WTC11 (cell line): ENCODE measurements around the gene EP300. TPM values are rescaled to one million over a fixed set of nuclear protein-coding genes. Genes with fewer than 3 reads are reported as not detected.

Experiments used
- ATAC-seq: fragments of 200-7000 bp; cut with Tn5 transposase; 2 replicates; pipeline ENCODE4 v1.10.0; 2021; ENCODE audit warnings: mild to moderate bottlenecking, moderate library complexity
- CTCF ChIA-PET: fragments of 300-600 bp; sonication (Branson Sonifier 250); formaldehyde crosslinking; loops from one replicate; lab custom pipeline; 2021; ENCODE audit warnings: antibody characterized with exemption; lab: Charles Lee
- POLR2A ChIA-PET: fragments of 350-600 bp; sonication (Branson Sonifier 250); formaldehyde crosslinking; loops from one replicate; lab custom pipeline; 2021; ENCODE audit warnings: antibody characterized with exemption; lab: Charles Lee
- DNase-seq: peaks from one replicate; pipeline ENCODE4 v3.0.0; 2021; ENCODE audit warnings: low spot score
- H3K27ac Mint-ChIP-seq: 2 replicates; pipeline ENCODE4 v1.8.0; 2021; ENCODE audit warnings: mixed read lengths
- H3K27me3 Mint-ChIP-seq: 2 replicates; pipeline ENCODE4 v1.8.0; 2021; ENCODE audit warnings: low read depth, mild to moderate bottlenecking, moderate library complexity, mixed read lengths
- H3K36me3 Mint-ChIP-seq: 2 replicates; pipeline ENCODE4 v1.8.0; 2021; ENCODE audit warnings: mixed read lengths
- H3K4me1 Mint-ChIP-seq: 2 replicates; pipeline ENCODE4 v1.8.0; 2022; ENCODE audit warnings: mixed read lengths
- H3K4me3 Mint-ChIP-seq: 2 replicates; pipeline ENCODE4 v1.8.0; 2021; ENCODE audit warnings: mild to moderate bottlenecking, moderate library complexity, mixed read lengths
- H3K9me3 Mint-ChIP-seq: 2 replicates; pipeline ENCODE4 v1.8.0; 2021; ENCODE audit warnings: mixed read lengths
- E2F5 ChIP-seq: sonication (generic); formaldehyde crosslinking; IDR thresholded peaks from 2 replicates; pipeline ENCODE4 v1.8.1; 2022; ENCODE audit warnings: mild to moderate bottlenecking, moderate library complexity, missing genetic modification reagents
- NFATC4 ChIP-seq: fragments of 250-450 bp; sonication (Bioruptor Pico); IDR thresholded peaks from 2 replicates; pipeline ENCODE4 v1.9.0; 2021; ENCODE audit warnings: mild to moderate bottlenecking
- NFE2L1 ChIP-seq: sonication (generic); formaldehyde crosslinking; IDR thresholded peaks from 2 replicates; pipeline ENCODE4 v1.8.1; 2023; ENCODE audit warnings: missing genetic modification reagents
- NFYB ChIP-seq: sonication (generic); formaldehyde crosslinking; conservative IDR thresholded peaks from 2 replicates; pipeline ENCODE4 v1.8.0; 2022; ENCODE audit warnings: low read depth, missing genetic modification reagents
- RORB ChIP-seq: fragments of 250-450 bp; sonication (Bioruptor Pico); IDR thresholded peaks from 2 replicates; pipeline ENCODE4 v1.9.0; 2021; ENCODE audit warnings: mild to moderate bottlenecking
- SMAD3 ChIP-seq: sonication (generic); formaldehyde crosslinking; IDR thresholded peaks from 2 replicates; pipeline ENCODE4 v1.8.0; 2022; ENCODE audit warnings: missing genetic modification reagents, mild to moderate bottlenecking, borderline replicate concordance
- TCF7 ChIP-seq: sonication (generic); formaldehyde crosslinking; IDR thresholded peaks from 2 replicates; pipeline ENCODE4 v1.8.0; 2022; ENCODE audit warnings: mild to moderate bottlenecking, low read depth, missing genetic modification reagents, moderate library complexity
- TEAD1 ChIP-seq: sonication (generic); formaldehyde crosslinking; IDR thresholded peaks from 2 replicates; pipeline ENCODE4 v1.8.0; 2022; ENCODE audit warnings: mild to moderate bottlenecking, missing genetic modification reagents
- USF1 ChIP-seq: sonication (generic); formaldehyde crosslinking; IDR thresholded peaks from 2 replicates; pipeline ENCODE4 v1.8.0; 2022; ENCODE audit warnings: mild to moderate bottlenecking, missing genetic modification reagents
- ZBTB43 ChIP-seq: sonication (generic); formaldehyde crosslinking; IDR thresholded peaks from 2 replicates; pipeline ENCODE4 v1.8.1; 2023; ENCODE audit warnings: mild to moderate bottlenecking, missing genetic modification reagents
- ZNF232 ChIP-seq: sonication (generic); formaldehyde crosslinking; IDR thresholded peaks from 2 replicates; pipeline ENCODE4 v1.8.0; 2022; ENCODE audit warnings: mild to moderate bottlenecking, missing genetic modification reagents
- ZNF317 ChIP-seq: sonication (generic); formaldehyde crosslinking; IDR thresholded peaks from 2 replicates; pipeline ENCODE4 v1.8.1; 2023; ENCODE audit warnings: low read depth, mild to moderate bottlenecking, moderate library complexity, missing genetic modification reagents, borderline replicate concordance
- ZNF396 ChIP-seq: fragments of 250-450 bp; sonication (Bioruptor Pico); IDR thresholded peaks from 2 replicates; pipeline ENCODE4 v1.8.0; 2021; ENCODE audit warnings: mild to moderate bottlenecking, moderate library complexity, borderline replicate concordance
- ZNF423 ChIP-seq: fragments of 250-450 bp; sonication (Bioruptor Pico); IDR thresholded peaks from 2 replicates; pipeline ENCODE4 v2.1.2; 2022; ENCODE audit warnings: mild to moderate bottlenecking, moderate library complexity
- total RNA-seq: library from RNA; stranded (reverse); gene quantifications from 3 replicates; pipeline ENCODE4 v1.2.3, GENCODE V29; 2021
- TF ChIP-seq, protein P1 (sequence below): sonication (generic); formaldehyde crosslinking; IDR thresholded peaks from 2 replicates; pipeline ENCODE4 v1.8.1; 2022; ENCODE audit warnings: missing genetic modification reagents, borderline replicate concordance
- TF ChIP-seq, protein P2 (sequence below): sonication (generic); formaldehyde crosslinking; IDR thresholded peaks from 2 replicates; pipeline ENCODE4 v1.8.0; 2023; ENCODE audit warnings: missing genetic modification reagents, mild to moderate bottlenecking, borderline replicate concordance
- TF ChIP-seq, protein P3 (sequence below): sonication (generic); formaldehyde crosslinking; IDR thresholded peaks from 2 replicates; pipeline ENCODE4 v1.8.1; 2022; ENCODE audit warnings: low read depth, missing genetic modification reagents, borderline replicate concordance

The EP300 gene
- total RNA-seq, 1 experiment from 2014 or later: 97.1 TPM

GRCh38 chr22:41147722-41148121 lies 55.3 kb downstream of the EP300 start:
- no peak for DNase-seq
- POLR2A ChIA-PET: interaction anchor here (0.6 kb wide), 1 partner anchor 140 kb away, joined by 4 read pairs; no protein-coding TSS in a partner anchor
- no peak overlapping the region for H3K4me3 Mint-ChIP-seq
- H3K4me1 Mint-ChIP-seq: no peaks in the 10 kb centered on the region
- H3K27ac Mint-ChIP-seq: no peak overlapping the region
- no peaks in the 10 kb centered on the region for H3K9me3 Mint-ChIP-seq
- no peaks in the 10 kb centered on the region for H3K27me3 Mint-ChIP-seq
- CTCF ChIA-PET: no interaction called here
- no peak for ATAC-seq
- TF ChIP-seq, protein P1, sequence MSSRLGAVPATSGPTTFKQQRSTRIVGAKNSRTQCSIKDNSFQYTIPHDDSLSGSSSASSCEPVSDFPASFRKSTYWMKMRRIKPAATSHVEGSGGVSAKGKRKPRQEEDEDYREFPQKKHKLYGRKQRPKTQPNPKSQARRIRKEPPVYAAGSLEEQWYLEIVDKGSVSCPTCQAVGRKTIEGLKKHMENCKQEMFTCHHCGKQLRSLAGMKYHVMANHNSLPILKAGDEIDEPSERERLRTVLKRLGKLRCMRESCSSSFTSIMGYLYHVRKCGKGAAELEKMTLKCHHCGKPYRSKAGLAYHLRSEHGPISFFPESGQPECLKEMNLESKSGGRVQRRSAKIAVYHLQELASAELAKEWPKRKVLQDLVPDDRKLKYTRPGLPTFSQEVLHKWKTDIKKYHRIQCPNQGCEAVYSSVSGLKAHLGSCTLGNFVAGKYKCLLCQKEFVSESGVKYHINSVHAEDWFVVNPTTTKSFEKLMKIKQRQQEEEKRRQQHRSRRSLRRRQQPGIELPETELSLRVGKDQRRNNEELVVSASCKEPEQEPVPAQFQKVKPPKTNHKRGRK: no peak
- no peak for TF ChIP-seq NFE2L1
- TF ChIP-seq TCF7 (CRISPR knock-in tag): no peak
- no peak for TF ChIP-seq ZNF317 (CRISPR knock-in tag)
- no peak for TF ChIP-seq NFYB (CRISPR knock-in tag)
- no peak for TF ChIP-seq ZNF396
- TF ChIP-seq ZNF232 (CRISPR knock-in tag): no peak
- TF ChIP-seq NFATC4 (CRISPR knock-in tag): no peak
- TF ChIP-seq RORB: no peak
- TF ChIP-seq, protein P2, sequence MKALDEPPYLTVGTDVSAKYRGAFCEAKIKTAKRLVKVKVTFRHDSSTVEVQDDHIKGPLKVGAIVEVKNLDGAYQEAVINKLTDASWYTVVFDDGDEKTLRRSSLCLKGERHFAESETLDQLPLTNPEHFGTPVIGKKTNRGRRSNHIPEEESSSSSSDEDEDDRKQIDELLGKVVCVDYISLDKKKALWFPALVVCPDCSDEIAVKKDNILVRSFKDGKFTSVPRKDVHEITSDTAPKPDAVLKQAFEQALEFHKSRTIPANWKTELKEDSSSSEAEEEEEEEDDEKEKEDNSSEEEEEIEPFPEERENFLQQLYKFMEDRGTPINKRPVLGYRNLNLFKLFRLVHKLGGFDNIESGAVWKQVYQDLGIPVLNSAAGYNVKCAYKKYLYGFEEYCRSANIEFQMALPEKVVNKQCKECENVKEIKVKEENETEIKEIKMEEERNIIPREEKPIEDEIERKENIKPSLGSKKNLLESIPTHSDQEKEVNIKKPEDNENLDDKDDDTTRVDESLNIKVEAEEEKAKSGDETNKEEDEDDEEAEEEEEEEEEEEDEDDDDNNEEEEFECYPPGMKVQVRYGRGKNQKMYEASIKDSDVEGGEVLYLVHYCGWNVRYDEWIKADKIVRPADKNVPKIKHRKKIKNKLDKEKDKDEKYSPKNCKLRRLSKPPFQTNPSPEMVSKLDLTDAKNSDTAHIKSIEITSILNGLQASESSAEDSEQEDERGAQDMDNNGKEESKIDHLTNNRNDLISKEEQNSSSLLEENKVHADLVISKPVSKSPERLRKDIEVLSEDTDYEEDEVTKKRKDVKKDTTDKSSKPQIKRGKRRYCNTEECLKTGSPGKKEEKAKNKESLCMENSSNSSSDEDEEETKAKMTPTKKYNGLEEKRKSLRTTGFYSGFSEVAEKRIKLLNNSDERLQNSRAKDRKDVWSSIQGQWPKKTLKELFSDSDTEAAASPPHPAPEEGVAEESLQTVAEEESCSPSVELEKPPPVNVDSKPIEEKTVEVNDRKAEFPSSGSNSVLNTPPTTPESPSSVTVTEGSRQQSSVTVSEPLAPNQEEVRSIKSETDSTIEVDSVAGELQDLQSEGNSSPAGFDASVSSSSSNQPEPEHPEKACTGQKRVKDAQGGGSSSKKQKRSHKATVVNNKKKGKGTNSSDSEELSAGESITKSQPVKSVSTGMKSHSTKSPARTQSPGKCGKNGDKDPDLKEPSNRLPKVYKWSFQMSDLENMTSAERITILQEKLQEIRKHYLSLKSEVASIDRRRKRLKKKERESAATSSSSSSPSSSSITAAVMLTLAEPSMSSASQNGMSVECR (CRISPR knock-in tag): no peak
- TF ChIP-seq E2F5 (CRISPR knock-in tag): no peak
- no peak for TF ChIP-seq SMAD3 (CRISPR knock-in tag)
- TF ChIP-seq, protein P3, sequence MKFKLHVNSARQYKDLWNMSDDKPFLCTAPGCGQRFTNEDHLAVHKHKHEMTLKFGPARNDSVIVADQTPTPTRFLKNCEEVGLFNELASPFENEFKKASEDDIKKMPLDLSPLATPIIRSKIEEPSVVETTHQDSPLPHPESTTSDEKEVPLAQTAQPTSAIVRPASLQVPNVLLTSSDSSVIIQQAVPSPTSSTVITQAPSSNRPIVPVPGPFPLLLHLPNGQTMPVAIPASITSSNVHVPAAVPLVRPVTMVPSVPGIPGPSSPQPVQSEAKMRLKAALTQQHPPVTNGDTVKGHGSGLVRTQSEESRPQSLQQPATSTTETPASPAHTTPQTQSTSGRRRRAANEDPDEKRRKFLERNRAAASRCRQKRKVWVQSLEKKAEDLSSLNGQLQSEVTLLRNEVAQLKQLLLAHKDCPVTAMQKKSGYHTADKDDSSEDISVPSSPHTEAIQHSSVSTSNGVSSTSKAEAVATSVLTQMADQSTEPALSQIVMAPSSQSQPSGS (CRISPR knock-in tag): no peak
- TF ChIP-seq ZNF423 (CRISPR knock-in tag): no peak
- TF ChIP-seq TEAD1 (CRISPR knock-in tag): no peak
- no peak for TF ChIP-seq USF1
- no peak for TF ChIP-seq ZBTB43 (CRISPR knock-in tag)
- H3K36me3 Mint-ChIP-seq: peaks cover 92% of the 10 kb centered on the region
